H1 (cell line): ENCODE results near the gene COL6A1. TPM values are rescaled to one million over a fixed set of nuclear protein-coding genes. Genes with fewer than 3 reads are reported as not detected.
A peak's percentile ranks its signal among the peaks of the same experiment; 100 is the strongest.

Experiments
- CTCF ChIA-PET: fragments of 300-600 bp; sonication (Branson Sonifier 250); formaldehyde crosslinking; loops from one replicate; lab custom pipeline; 2021; ENCODE audit not compliant: partially characterized antibody; lab: Charles Lee
- POLR2A ChIA-PET: fragments of 300-600 bp; sonication (Branson Sonifier 250); formaldehyde crosslinking; loops from one replicate; lab custom pipeline; 2021; ENCODE audit warnings: inconsistent platforms; ENCODE audit not compliant: partially characterized antibody; lab: Charles Lee
- DNase-seq, 2 experiments: peaks; one replicate each; pipeline versions ENCODE4 v3.0.0 to v3.0.0-alpha.2; 2010 to 2022; ENCODE audit warnings: low spot score in 2 of 2, low read depth in 1 of 2, mixed read lengths in 1 of 2
- FAIRE-seq: peaks from 2 replicates; lab custom pipeline; 2011; peaks lifted over from hg19 to GRCh38; lab: Jason Lieb, UNC
- H2AFZ ChIP-seq: 2 replicates; pipeline ENCODE4 v1.8.1; 2012; ENCODE audit warnings: low read length, inconsistent platforms
- H2AK5ac ChIP-seq: 2 replicates; pipeline ENCODE4 v1.6.1; 2013; ENCODE audit warnings: low read depth, low read length
- H2BK120ac ChIP-seq: replicated peaks from 2 replicates; pipeline ENCODE3; 2013; ENCODE audit warnings: low read depth, low read length, inconsistent platforms
- H2BK12ac ChIP-seq: 2 replicates; pipeline ENCODE4 v1.6.1; 2013; ENCODE audit warnings: low read depth, low read length
- H2BK15ac ChIP-seq: 2 replicates; pipeline ENCODE4 v1.6.1; 2013; ENCODE audit warnings: low read length
- H2BK20ac ChIP-seq: 2 replicates; pipeline ENCODE4 v1.6.1; 2013; ENCODE audit warnings: low read length
- H2BK5ac ChIP-seq: 2 replicates; pipeline ENCODE4 v1.6.1; 2013; ENCODE audit warnings: low read depth, low read length
- H3K14ac ChIP-seq: 2 replicates; pipeline ENCODE4 v1.6.1; 2013; ENCODE audit warnings: inconsistent platforms; ENCODE audit not compliant: insufficient read length
- H3K18ac ChIP-seq: 2 replicates; pipeline ENCODE4 v1.6.1; 2013; ENCODE audit warnings: low read length; ENCODE audit errors: extremely low read depth
- H3K23ac ChIP-seq: 2 replicates; pipeline ENCODE4 v1.6.1; 2013; ENCODE audit warnings: inconsistent platforms; ENCODE audit not compliant: insufficient read length
- H3K23me2 ChIP-seq: 2 replicates; pipeline ENCODE4 v1.6.1; 2013; ENCODE audit warnings: low read depth, low read length
- H3K27ac ChIP-seq: 2 replicates; pipeline ENCODE4 v1.6.1; 2011; ENCODE audit warnings: low read depth, low read length, inconsistent platforms
- H3K27me3 ChIP-seq, 4 experiments: replicated peaks in 1 of 4; 1 replicate in 1 of 4; 2 replicates in 3 of 4; pipeline versions ENCODE4 v1.6.1 to v1.8.1; 2011 to 2013; ENCODE audit warnings: low read length in 3 of 4, mild to moderate bottlenecking in 3 of 4, inconsistent platforms in 2 of 4, mixed read lengths in 2 of 4, moderate library complexity in 1 of 4; ENCODE audit not compliant: control insufficient read depth in 3 of 4, insufficient read depth in 3 of 4; ENCODE audit errors: extremely low read depth in 1 of 4
- H3K36me3 ChIP-seq, 4 experiments: 2 replicates each; pipeline versions ENCODE4 v1.6.1 to v1.8.1; 2011 to 2013; ENCODE audit warnings: mild to moderate bottlenecking in 4 of 4, low read length in 3 of 4, moderate library complexity in 2 of 4, control low read depth in 1 of 4, inconsistent platforms in 1 of 4; ENCODE audit not compliant: insufficient read depth in 4 of 4, control insufficient read depth in 2 of 4
- H3K4ac ChIP-seq: replicated peaks from 2 replicates; pipeline ENCODE3; 2013; ENCODE audit warnings: low read length, low read depth, mixed read lengths, inconsistent platforms; ENCODE audit not compliant: insufficient read length
- H3K4me1 ChIP-seq, 4 experiments: replicated peaks in 1 of 4; 1 replicate in 1 of 4; 2 replicates in 3 of 4; pipeline versions ENCODE4 v1.6.1 to v1.8.1; 2011 to 2013; ENCODE audit warnings: low read length in 3 of 4, inconsistent platforms in 2 of 4, mixed read lengths in 1 of 4; ENCODE audit not compliant: insufficient read depth in 4 of 4, control insufficient read depth in 3 of 4
- H3K4me2 ChIP-seq, 2 experiments: 2 replicates each; pipeline versions ENCODE4 v1.6.1 to v1.8.1; 2011 to 2013; ENCODE audit warnings: low read depth in 2 of 2, low read length in 2 of 2, control low read depth in 1 of 2, inconsistent platforms in 1 of 2, mild to moderate bottlenecking in 1 of 2; ENCODE audit not compliant: insufficient read depth in 1 of 2
- H3K4me3 ChIP-seq, 4 experiments: fragments of 200-600, 300-600 bp in 1 of 4; sonication (generic), shearing (Covaris generic), sonication (Bioruptor Twin) in 1 of 4; 2 replicates each; pipeline versions ENCODE4 v1.5.1 to v1.8.1; 2011 to 2016; ENCODE audit warnings: low read length in 4 of 4, low read depth in 3 of 4, control low read depth in 2 of 4, inconsistent platforms in 2 of 4, mild to moderate bottlenecking in 2 of 4, mixed read lengths in 1 of 4, moderate library complexity in 1 of 4; ENCODE audit not compliant: insufficient read depth in 2 of 4; ENCODE audit errors: extremely low read depth in 1 of 4
- H3K56ac ChIP-seq: replicated peaks from 2 replicates; pipeline ENCODE3; 2013; ENCODE audit warnings: low read depth, mild to moderate bottlenecking, mixed read lengths, low read length, inconsistent platforms; ENCODE audit not compliant: insufficient read length
- H3K79me1 ChIP-seq: 2 replicates; pipeline ENCODE4 v1.6.1; 2013; ENCODE audit warnings: low read depth, low read length, control low read depth
- H3K79me2 ChIP-seq, 2 experiments: 2 replicates each; pipeline versions ENCODE4 v1.6.1 to v1.8.1; 2012 to 2013; ENCODE audit warnings: low read length in 2 of 2, mild to moderate bottlenecking in 2 of 2, inconsistent platforms in 1 of 2; ENCODE audit not compliant: insufficient read depth in 2 of 2, control insufficient read depth in 1 of 2
- H3K9ac ChIP-seq, 4 experiments: replicated peaks in 1 of 4; 1 replicate in 1 of 4; 2 replicates in 3 of 4; pipeline versions ENCODE4 v1.6.1 to v1.8.1; 2011 to 2013; ENCODE audit warnings: low read depth in 3 of 4, low read length in 3 of 4, control low read depth in 2 of 4, mild to moderate bottlenecking in 2 of 4, moderate library complexity in 2 of 4, inconsistent platforms in 1 of 4; ENCODE audit errors: extremely low read depth in 1 of 4
- H3K9me3 ChIP-seq, 2 experiments: 2 replicates each; pipeline versions ENCODE4 v1.6.1 to v1.8.1; 2012 to 2013; ENCODE audit warnings: mild to moderate bottlenecking in 2 of 2, moderate library complexity in 2 of 2, control low read depth in 1 of 2, inconsistent platforms in 1 of 2, low read depth in 1 of 2, low read length in 1 of 2, mixed read lengths in 1 of 2; ENCODE audit not compliant: insufficient read depth in 2 of 2
- H4K20me1 ChIP-seq, 2 experiments: replicated peaks in 1 of 2; 2 replicates each; pipeline versions ENCODE3 to v1.8.1; 2011 to 2013; ENCODE audit warnings: inconsistent platforms in 2 of 2, low read length in 2 of 2, mild to moderate bottlenecking in 1 of 2; ENCODE audit not compliant: insufficient read depth in 2 of 2, control insufficient read depth in 1 of 2
- H4K5ac ChIP-seq: 2 replicates; pipeline ENCODE4 v1.6.1; 2013; ENCODE audit warnings: low read length, low read depth, mixed read lengths, inconsistent platforms; ENCODE audit not compliant: insufficient read length
- H4K8ac ChIP-seq: 2 replicates; pipeline ENCODE4 v1.8.0; 2013; ENCODE audit warnings: mild to moderate bottlenecking, moderate library complexity, low read length, inconsistent platforms; ENCODE audit not compliant: insufficient read depth; ENCODE audit errors: extremely low read depth
- H4K91ac ChIP-seq: replicated peaks from 2 replicates; pipeline ENCODE3; 2013; ENCODE audit warnings: low read length, mixed read lengths, inconsistent platforms; ENCODE audit not compliant: insufficient read length
- BCL11A ChIP-seq, 2 experiments: IDR thresholded peaks; one replicate each; pipeline ENCODE4 v1.6.1; 2011; ENCODE audit warnings: low read depth in 2 of 2, low read length in 2 of 2, mild to moderate bottlenecking in 2 of 2
- CEBPB ChIP-seq: IDR thresholded peaks from 2 replicates; pipeline ENCODE4 v1.6.1; 2012; ENCODE audit warnings: low read depth, low read length
- JUND ChIP-seq: IDR thresholded peaks from 2 replicates; pipeline ENCODE4 v1.6.1; 2011; ENCODE audit warnings: mild to moderate bottlenecking, improper control_type of control experiment, low read length
- USF2 ChIP-seq: IDR thresholded peaks from 2 replicates; pipeline ENCODE4 v1.6.1; 2011; ENCODE audit warnings: low read length, improper control_type of control experiment
- WGBS, 2 experiments: shearing (Covaris generic) in 1 of 2; methylation state at CpG; one replicate each; pipeline versions ENCODE4 v1.1.6 to v1.1.7; 2013 to 2015; ENCODE audit warnings: low lambda C conversion rate in 2 of 2, mixed read lengths in 2 of 2, inconsistent platforms in 1 of 2, low coverage in 1 of 2, missing lambda C conversion rate in 1 of 2; ENCODE audit not compliant: insufficient replicate concordance in 2 of 2, insufficient coverage in 1 of 2, insufficient read length in 1 of 2; ENCODE audit errors: extremely low coverage in 1 of 2, missing lambda C conversion rate in 1 of 2; 5-methylcytosine and 5-hydroxymethylcytosine counted together
- polyA plus RNA-seq, 7 experiments: library from polyadenylated mRNA; depleted of rRNA in 3 of 7; stranded (reverse) in 5 of 7; unstranded in 2 of 7; fragments of >200 nt in 5 of 7; fragments of 200-250 nt in 2 of 7; gene quantifications; 1 replicate in 5 of 7; 2 replicates in 1 of 7; 4 replicates in 1 of 7; pipeline versions ENCODE4 v1.2.1 to v1.2.3, GENCODE V29; 2011 to 2013; ENCODE audit warnings: missing spikeins in 2 of 7, mixed read lengths in 2 of 7
- total RNA-seq: library from RNA; stranded (reverse); fragmentation: NEBNext Ultra II Directional; extraction: Animal tissue kit (Norgen Biotek cat#: 25700); gene quantifications from 2 replicates; pipeline ENCODE4 v1.2.1, GENCODE V29; 2021

COL6A1 gene
- total and polyA plus RNA-seq, 2 of the 8 experiments (the other 6 are each of a cell fraction or from before 2014, with no cell fraction given) = 100 to 115 TPM

DNA sequence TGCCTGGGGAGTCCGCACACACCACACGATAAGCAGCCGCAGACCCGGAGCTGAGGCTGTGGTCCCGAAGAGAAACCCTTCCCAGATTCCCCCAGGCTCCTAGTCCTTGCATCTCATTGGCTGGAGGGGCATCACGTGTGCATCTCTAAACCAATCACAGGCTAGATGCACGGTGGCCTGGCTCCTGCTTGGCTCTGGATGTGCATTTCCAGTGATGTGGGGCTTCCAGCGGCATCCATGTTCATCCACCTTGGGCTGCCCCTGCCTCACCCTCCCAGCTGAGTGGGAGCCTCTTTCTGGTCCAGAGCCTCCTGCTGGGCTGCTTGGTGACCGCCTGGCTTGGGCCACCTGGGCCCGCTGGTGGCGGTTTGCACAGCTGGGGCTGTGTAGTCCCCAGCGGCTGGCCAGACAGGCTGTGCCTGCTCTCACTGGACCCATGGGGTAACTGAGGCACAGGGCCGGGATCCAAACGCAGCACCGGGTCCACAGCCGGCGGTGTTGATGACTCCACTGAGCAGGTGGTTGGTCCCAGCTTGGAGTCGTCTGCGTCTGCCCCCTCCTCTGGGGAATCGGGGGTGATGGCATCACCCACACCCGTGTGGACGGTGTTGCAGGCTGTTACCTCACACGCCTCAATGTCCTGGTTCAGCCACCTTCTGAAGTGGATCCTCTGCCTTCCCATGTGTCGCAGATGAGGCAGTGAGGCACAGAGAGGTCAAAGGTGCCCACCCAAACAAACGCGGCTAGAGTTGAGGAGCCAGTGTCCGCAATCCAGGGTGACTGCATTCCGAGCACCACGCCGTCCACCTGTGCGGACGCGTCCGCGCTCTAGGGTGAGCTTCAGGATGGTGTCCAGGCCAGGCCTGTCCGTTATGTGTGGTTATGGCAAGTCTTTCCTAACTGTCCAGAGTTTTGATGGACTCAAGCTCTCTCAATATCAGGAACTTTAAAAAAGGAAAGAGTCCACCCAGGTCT is 41.3 kb downstream of the COL6A1 start:
- Histone ChIP-seq H2AK5ac (no peak overlapping the region), H3K14ac (no peak overlapping the region), H3K9me3 (no peaks in the 10 kb centered on the region), H3K36me3 (no peaks in the 10 kb centered on the region), H3K4ac (no peak overlapping the region), H3K79me2 (no peaks in the 10 kb centered on the region), H3K23me2 (no peaks in the 10 kb centered on the region), H2BK120ac (no peak overlapping the region), H4K20me1 (no peaks in the 10 kb centered on the region)
- POLR2A ChIA-PET = no interaction called here
- no peak for FAIRE-seq
- TF ChIP-seq USF2 (peak; percentile 67), BCL11A (IDR thresholded peaks at IDR 0.05; ENCODE audit: low read depth in 2 of 2, low read length in 2 of 2) (no peak), CEBPB (no peak), JUND (no peak)
- TF ChIP-seq, all 59 proteins: peak for 1
- Histone ChIP-seq H3K4me1 (peaks cover 0 to 2% (median 0%) of the 10 kb centered on the region in 4 experiments; a peak in 2 of 7 replicates), H3K4me2 (no peak overlapping the region), H3K23ac (no peak overlapping the region), H2BK5ac (no peak overlapping the region), H4K5ac (no peak overlapping the region), H3K9ac (no peak overlapping the region), H3K4me3 (no peak overlapping the region), H3K27ac (no peak overlapping the region), H3K79me1 (no peaks in the 10 kb centered on the region), H3K27me3 (0 out of 7 replicates have a peak, but pooled peaks cover 0 to 2% (median 0%) of the 10 kb centered on the region in 4 experiments), H2BK20ac (no peak overlapping the region), H4K8ac (peak overlapping the region; percentile 22; the same call in 1 of the 2 replicates), H3K56ac (no peak overlapping the region), H4K91ac (peak overlapping the region; percentile 55), H2AFZ (peak overlapping the region; percentile 24; the same call in 1 of the 2 replicates), H2BK12ac (no peak overlapping the region), H2BK15ac (no peak overlapping the region), H3K18ac (no peak overlapping the region)
- WGBS, 2 experiments = 93% methylated on average over 34 of the region's 36 CpGs; no CpG with 5 or more reads in 1 of the 2 experiments
- no peak for DNase-seq
- CTCF ChIA-PET = no interaction called here
